K562 (cell line): ENCODE results near the gene MRPS6. TPM values are rescaled to one million over a fixed set of nuclear protein-coding genes. Genes with fewer than 3 reads are reported as not detected.

Experiments used
- ATAC-seq: fragments of 200-7000 bp; cut with Tn5 transposase; 3 replicates; pipeline ENCODE4 v1.9.1; 2020; ENCODE audit warnings: moderate library complexity
- BruUV-seq: library from RNA; stranded (reverse); fragments of 400-500 nt; replicated peaks from 2 replicates; lab custom pipeline; 2021; lab: Mats Ljungman, UMichigan
- CTCF ChIA-PET: fragments of 300-600 bp; formaldehyde crosslinking; extraction: SDS; loops from one replicate; lab custom pipeline; 2021; ENCODE audit warnings: low intra/inter-chr PET ratio; lab: Yijun Ruan, JAX
- POLR2A ChIA-PET: fragments of 300-600, 350-650 bp; sonication (Branson Sonifier 250); formaldehyde crosslinking; extraction: SDS; loops from one replicate; lab custom pipeline; 2021; ENCODE audit warnings: antibody characterized with exemption, inconsistent platforms; lab: Yijun Ruan, JAX
- DNase-seq, 4 experiments: peaks; one replicate each; pipeline versions ENCODE4 v3.0.0 to v3.0.0-alpha.2; 2011 to 2018; ENCODE audit warnings: low spot score in 3 of 4, mixed read lengths in 3 of 4; ENCODE audit errors: extremely low read depth in 1 of 4
- FAIRE-seq: peaks from 2 replicates; lab custom pipeline; 2011; peaks lifted over from hg19 to GRCh38; lab: Jason Lieb, UNC
- H2AFZ ChIP-seq: 2 replicates; pipeline ENCODE4 v1.6.0; 2011; ENCODE audit warnings: low read depth, low read length, control low read depth, inconsistent platforms
- H3K27ac ChIP-seq: fragments of 200-600 bp; 3 replicates; pipeline ENCODE4 v1.8.0; 2011; ENCODE audit warnings: low read depth, mild to moderate bottlenecking, control low read depth, inconsistent platforms, low read length, moderate library complexity, mixed read lengths; ENCODE audit errors: extremely low read depth
- H3K27me3 ChIP-seq, 2 experiments: fragments of 300-600 bp in 1 of 2; 2 replicates in 1 of 2; 3 replicates in 1 of 2; pipeline versions ENCODE4 v1.6.0 to v1.8.0; 2011; ENCODE audit warnings: inconsistent platforms in 2 of 2, low read length in 2 of 2, mild to moderate bottlenecking in 1 of 2, mixed read lengths in 1 of 2, moderate library complexity in 1 of 2; ENCODE audit not compliant: control insufficient read depth in 2 of 2, insufficient read depth in 2 of 2
- H3K36me3 ChIP-seq: fragments of 300-600 bp; 3 replicates; pipeline ENCODE4 v1.8.0; 2011; ENCODE audit warnings: mild to moderate bottlenecking, low read length, inconsistent platforms; ENCODE audit not compliant: control insufficient read depth, insufficient read depth
- H3K4me1 ChIP-seq, 2 experiments: fragments of 200-600 bp in 1 of 2; replicated peaks in 1 of 2; 2 replicates in 1 of 2; 3 replicates in 1 of 2; pipeline versions ENCODE4 v1.5.1 to v1.8.0; 2011; ENCODE audit warnings: inconsistent platforms in 2 of 2, low read length in 2 of 2, mild to moderate bottlenecking in 1 of 2, mixed read lengths in 1 of 2, moderate library complexity in 1 of 2; ENCODE audit not compliant: control insufficient read depth in 2 of 2, insufficient read depth in 2 of 2
- H3K4me2 ChIP-seq: 2 replicates; pipeline ENCODE4 v1.6.1; 2011; ENCODE audit warnings: low read length, control low read depth, inconsistent platforms, mixed read lengths; ENCODE audit not compliant: insufficient read depth
- H3K4me3 ChIP-seq: fragments of 200-600 bp; sonication (generic), shearing (Covaris generic); 2 replicates; pipeline ENCODE4 v1.5.1; 2016; ENCODE audit warnings: control low read depth, inconsistent platforms
- H3K79me2 ChIP-seq: fragments of 200-600 bp; 3 replicates; pipeline ENCODE4 v1.8.0; 2011; ENCODE audit warnings: low read length, inconsistent platforms; ENCODE audit not compliant: control insufficient read depth, insufficient read depth
- H3K9ac ChIP-seq, 2 experiments: 2 replicates each; pipeline versions ENCODE4 v1.6.0 to v1.6.1; 2011; ENCODE audit warnings: low read depth in 2 of 2, low read length in 2 of 2, control low read depth in 1 of 2, inconsistent platforms in 1 of 2, mild to moderate bottlenecking in 1 of 2, mixed read lengths in 1 of 2; ENCODE audit not compliant: insufficient read depth in 1 of 2
- H3K9me1 ChIP-seq: one replicate; pipeline ENCODE4 v1.6.0; 2011; ENCODE audit warnings: inconsistent platforms, mild to moderate bottlenecking, low read length, moderate library complexity; ENCODE audit not compliant: control insufficient read depth, insufficient read depth
- H3K9me3 ChIP-seq: replicated peaks from 2 replicates; pipeline ENCODE4 v1.5.1; 2011; ENCODE audit warnings: low read depth, low read length, inconsistent platforms; ENCODE audit not compliant: control insufficient read depth, insufficient read depth
- H4K20me1 ChIP-seq: replicated peaks from 2 replicates; pipeline ENCODE4 v1.6.1; 2011; ENCODE audit warnings: low read length, inconsistent platforms, mixed read lengths; ENCODE audit not compliant: control insufficient read depth, insufficient read depth
- FIP1L1 ChIP-seq: fragments of 200-400 bp; formaldehyde crosslinking; IDR thresholded peaks from 2 replicates; pipeline ENCODE4 v1.6.1; 2018; ENCODE audit warnings: mild to moderate bottlenecking, low read depth, low read length; ENCODE audit not compliant: poor library complexity, severe bottlenecking
- HMGN3 ChIP-seq: IDR thresholded peaks from 2 replicates; pipeline ENCODE4 v1.6.1; 2011; ENCODE audit warnings: borderline replicate concordance, low read depth, mild to moderate bottlenecking, mixed read lengths, low read length; ENCODE audit not compliant: insufficient read length; ENCODE audit errors: extremely low read depth
- HOXB6 ChIP-seq: fragments of 250-450 bp; sonication (Bioruptor Pico); IDR thresholded peaks from 2 replicates; pipeline ENCODE4 v1.5.1; 2022; ENCODE audit warnings: mild to moderate bottlenecking, borderline replicate concordance
- KAT8 ChIP-seq: fragments of 450-650 bp; IDR thresholded peaks from 2 replicates; pipeline ENCODE4 v1.6.1; 2016; ENCODE audit warnings: low read depth, mild to moderate bottlenecking
- PBX2 ChIP-seq, 2 experiments: IDR thresholded peaks in 1 of 2; conservative IDR thresholded peaks in 1 of 2; 2 replicates each; pipeline ENCODE4 v1.6.1; 2016; ENCODE audit warnings: low read depth in 2 of 2, mild to moderate bottlenecking in 1 of 2, missing compliant biosample characterization in 1 of 2, missing genetic modification characterization in 1 of 2, moderate library complexity in 1 of 2
- PHF8 ChIP-seq: fragments of 200-600 bp; sonication (generic); IDR thresholded peaks from 2 replicates; pipeline ENCODE4 v1.6.1; 2012; ENCODE audit warnings: mixed run types, mild to moderate bottlenecking, inconsistent platforms, low read length, moderate library complexity, borderline replicate concordance
- SIN3A ChIP-seq, 2 experiments: fragments of 150-350 bp in 1 of 2; IDR thresholded peaks; 2 replicates each; pipeline ENCODE4 v1.6.1; 2011 to 2016; ENCODE audit warnings: borderline replicate concordance in 2 of 2, low read depth in 2 of 2, low read length in 2 of 2, mild to moderate bottlenecking in 2 of 2, moderate library complexity in 2 of 2; ENCODE audit not compliant: control insufficient read depth in 1 of 2
- TCF3 ChIP-seq: sonication (generic); formaldehyde crosslinking; IDR thresholded peaks from 2 replicates; pipeline ENCODE4 v1.4.0; 2020; ENCODE audit warnings: mild to moderate bottlenecking, missing genetic modification reagents
- XRCC3 ChIP-seq: fragments of 450-650 bp; IDR thresholded peaks from 2 replicates; pipeline ENCODE4 v1.6.1; 2017; ENCODE audit warnings: mild to moderate bottlenecking, moderate library complexity
- ZNF717 ChIP-seq: fragments of 250-450 bp; sonication (Bioruptor Pico); IDR thresholded peaks from 2 replicates; pipeline ENCODE4 v1.5.0; 2021
- WGBS: fragments of 100-300 bp; shearing (Covaris generic); methylation state at CpG from one replicate; pipeline ENCODE4 v1.1.6; 2016; ENCODE audit warnings: low coverage, mixed read lengths; ENCODE audit not compliant: insufficient coverage; ENCODE audit errors: missing lambda C conversion rate; 5-methylcytosine and 5-hydroxymethylcytosine counted together
- in situ Hi-C: fragments of 300-500 bp; cut with MboI; formaldehyde crosslinking; loops from 4 replicates; pipeline ENCODE4 v1.15.0; 2018; ENCODE audit warnings: inconsistent platforms, mixed read lengths
- intact Hi-C: fragments of 100-400 bp; cut with micrococcal nuclease; formaldehyde crosslinking; loops from 2 replicates; pipeline ENCODE4 v1.14.2; 2022
- polyA plus RNA-seq, 8 experiments: library from polyadenylated mRNA; depleted of rRNA in 4 of 8; stranded (reverse) in 5 of 8; unstranded in 3 of 8; fragments of >200 nt; fragmentation: Nextera tagmentation in 2 of 8; fragmentation: Illumina TruSeq in 1 of 8; extraction: Ambion mirVana in 2 of 8; extraction: Trizol in 1 of 8; gene quantifications; 2 replicates each; pipeline versions ENCODE4 v1.2.1 to v1.2.3, GENCODE V29; 2011 to 2014; ENCODE audit warnings: inconsistent platforms in 1 of 8, missing spikeins in 1 of 8
- total RNA-seq, 7 experiments: library from RNA; depleted of rRNA in 6 of 7; stranded (reverse); fragments of >200 nt in 6 of 7; fragmentation: Illumina TruSeq in 2 of 7; extraction: Trizol in 2 of 7; gene quantifications; 2 replicates each; pipeline versions ENCODE4 v1.2.1 to v1.2.3, GENCODE V29; 2011 to 2021; ENCODE audit warnings: low replicate concordance in 1 of 7

MRPS6 gene
- total and polyA plus RNA-seq, 9 of the 15 experiments (the other 6 are each of a cell fraction or from before 2014, with no cell fraction given) = 26.1 to 72.0 (median 39.3) TPM

- 89% methylated on average over 2 of the region's 2 CpGs for WGBS
- ChIA-PET POLR2A (interaction anchor here (1.0 to 1.8 kb wide), 3 partner anchors 10 to 23 kb away, joined by 3 to 5 read pairs (median 4); no protein-coding TSS in a partner anchor), CTCF (no interaction called here)
- intact Hi-C loops = no loop called here
- Histone ChIP-seq H3K27me3 (no peaks in the 10 kb centered on the region), H3K9me3 (no peaks in the 10 kb centered on the region), H3K9ac (no peak overlapping the region), H4K20me1 (no peaks in the 10 kb centered on the region), H3K27ac (no peak overlapping the region), H3K9me1 (no peaks in the 10 kb centered on the region), H3K4me3 (no peak overlapping the region), H3K4me1 (0 out of 5 replicates have a peak, but pooled peaks cover 0 to 4% of the 10 kb centered on the region in 2 experiments), H3K79me2 (peaks cover 15% of the 10 kb centered on the region; the same call in 1 of the 3 replicates), H2AFZ (no peak overlapping the region), H3K4me2 (no peak overlapping the region), H3K36me3 (peaks cover 15% of the 10 kb centered on the region)
- in situ Hi-C loops = no loop called here
- TF ChIP-seq PHF8 = no peak
- no peak for TF ChIP-seq FIP1L1
- no peak for TF ChIP-seq XRCC3
- TF ChIP-seq TCF3 (CRISPR knock-in tag) = no peak
- TF ChIP-seq HOXB6 = no peak
- TF ChIP-seq PBX2 (CRISPR knock-in tag; IDR thresholded peaks at IDR 0.05; ENCODE audit: low read depth) = no peak
- no peak for TF ChIP-seq PBX2 (tag; conservative IDR thresholded peaks at IDR 0.05; ENCODE audit: low read depth)
- no peak for TF ChIP-seq ZNF717
- TF ChIP-seq KAT8 = no peak
- TF ChIP-seq SIN3A (IDR thresholded peaks at IDR 0.05; ENCODE audit: borderline replicate concordance in 2 of 2, control insufficient read depth in 1 of 2, low read depth in 2 of 2, low read length in 2 of 2) = no peak
- no peak for TF ChIP-seq HMGN3
- ATAC-seq (no peak), DNase-seq (no peak), FAIRE-seq (no peak)
- no TSS peak for BruUV-seq
Measured at GRCh38 chr21:34120867-34121266, 47.5 kb downstream of the MRPS6 start.
